ENCODE results near the gene KIAA0753.

- TF ChIP-seq EZH2phosphoT487 (IDR thresholded peaks at IDR 0.05; ENCODE audit: insufficient read depth, low read depth) (peak; percentile 98), EZH2 (IDR thresholded peaks at IDR 0.05; ENCODE audit: insufficient read depth, poor library complexity, severe bottlenecking) (no peak)
Measured at GRCh38 chr17:6589266-6589946, 51.1 kb downstream of the KIAA0753 start.
